Upper lobe of left lung (tissue), 6 donors: ENCODE data around the gene RASAL2. TPM values are rescaled to one million over a fixed set of nuclear protein-coding genes. Genes with fewer than 3 reads are reported as not detected.

ENCODE experiments used
- ATAC-seq, 2 donors: fragments of 200-7000 bp; cut with Tn5 transposase; one replicate each; pipeline ENCODE4 v1.9.1; 2022; ENCODE audit warnings: mild to moderate bottlenecking in 2 of 2, moderate library complexity in 2 of 2; ENCODE audit not compliant: low FRiP score in 2 of 2
- DNase-seq, 2 donors: peaks; one replicate each; pipeline ENCODE4 v3.0.0-alpha.2; 2019 to 2020
- H3K27ac ChIP-seq, 4 donors: fragments of 200-600 bp; sonication (generic); one replicate each; pipeline ENCODE4 v1.5.1; 2016 to 2019
- H3K27me3 ChIP-seq, 4 donors: fragments of 200-600 bp; sonication (generic); one replicate each; pipeline ENCODE4 v1.5.1; 2017 to 2019
- H3K36me3 ChIP-seq, 4 donors: fragments of 200-600 bp; sonication (generic); one replicate each; pipeline ENCODE4 v1.5.1; 2016 to 2019
- H3K4me1 ChIP-seq, 4 donors: fragments of 200-600 bp; sonication (generic); one replicate each; pipeline ENCODE4 v1.5.1; 2018 to 2019
- H3K4me3 ChIP-seq, 4 donors: fragments of 200-600 bp; sonication (generic); one replicate each; pipeline ENCODE4 v1.5.1; 2017 to 2019; ENCODE audit warnings: mild to moderate bottlenecking in 2 of 4, moderate library complexity in 1 of 4
- H3K9me3 ChIP-seq, 4 donors: fragments of 200-600 bp; sonication (generic); one replicate each; pipeline ENCODE4 v1.5.1; 2018 to 2019
- CTCF ChIP-seq, 6 experiments: fragments of 450-650 bp in 4 of 6; fragments of 200-600 bp in 2 of 6; sonication (generic) in 2 of 6; IDR thresholded peaks; one replicate each; pipeline ENCODE4 v1.5.1; 2016 to 2019; ENCODE audit warnings: antibody characterized with exemption in 6 of 6
- EP300 ChIP-seq, 4 donors: sonication (generic); formaldehyde crosslinking; IDR thresholded peaks; one replicate each; pipeline ENCODE4 v1.5.1; 2017; ENCODE audit warnings: antibody characterized with exemption in 4 of 4, control low read depth in 2 of 4
- POLR2A ChIP-seq, 4 donors: fragments of 450-650 bp; IDR thresholded peaks; one replicate each; pipeline ENCODE4 v1.5.1; 2016 to 2017; ENCODE audit warnings: antibody characterized with exemption in 4 of 4, mild to moderate bottlenecking in 2 of 4
- POLR2AphosphoS5 ChIP-seq, 2 donors: sonication (generic); formaldehyde crosslinking; IDR thresholded peaks; one replicate each; pipeline ENCODE4 v1.5.1; 2017; ENCODE audit warnings: antibody characterized with exemption in 2 of 2
- WGBS, 2 donors: methylation state at CpG; one replicate each; pipeline ENCODE4 v1.1.5; 2017 to 2018; 5-methylcytosine and 5-hydroxymethylcytosine counted together
- total RNA-seq, 6 donors: library from RNA; depleted of rRNA in 4 of 6; stranded (reverse); fragments of >200 nt in 4 of 6; gene quantifications; one replicate each; pipeline versions ENCODE4 v1.1.0 to v1.2.1, GENCODE V29; 2016 to 2021
- donor health status: DM: no; HTN: no; CAD: no; lungs with moderate emphysema.
- donor health status: DM: no; HTN: yes; CAD: no; lungs with severe emphysema.

The RASAL2 gene
- total RNA-seq, 6 donors from 2014 or later = 24.7 to 59.0 (median 41.6) TPM

GRCh38 chr1:178278916-178279686 lies 185.2 kb downstream of the RASAL2 start:
- WGBS, 2 donors = 75 to 76% methylated on average over 1 of the region's 1 CpG
- H3K36me3 ChIP-seq = no peaks in the 10 kb centered on the region

GRCh38 chr1:178282949-178283367 lies 189.1 kb downstream of the RASAL2 start:
- ATAC-seq (peak in 1 of 2 donors; percentile 68), DNase-seq (no peak)
- Histone ChIP-seq H3K27me3 (no peaks in the 10 kb centered on the region), H3K9me3 (no peaks in the 10 kb centered on the region), H3K4me1 (peaks cover 26 to 38% (median 32%) of the 10 kb centered on the region in 4 donors), H3K36me3 (peaks cover 0 to 5% (median 0%) of the 10 kb centered on the region in 4 donors), H3K4me3 (no peak overlapping the region), H3K27ac (no peak overlapping the region)
- WGBS, 2 donors = 19 to 20% methylated on average over 3 of the region's 3 CpGs
- TF ChIP-seq EP300 (IDR thresholded peaks at IDR 0.05) (no peak), CTCF (IDR thresholded peaks at IDR 0.05) (peak in 2 of 6 experiments; percentile 40 to 43), POLR2AphosphoS5 (IDR thresholded peaks at IDR 0.05) (no peak), POLR2A (IDR thresholded peaks at IDR 0.05) (no peak)

More at GRCh38 chr1:178278916-178279686, 185.2 kb downstream of the RASAL2 start:
- no peaks in the 10 kb centered on the region for H3K9me3 ChIP-seq
- ATAC-seq (no peak), DNase-seq (no peak)
- no peak overlapping the region for H3K4me3 ChIP-seq
- TF ChIP-seq POLR2AphosphoS5 (IDR thresholded peaks at IDR 0.05) = no peak
- TF ChIP-seq CTCF (IDR thresholded peaks at IDR 0.05) = no peak
- TF ChIP-seq EP300 (IDR thresholded peaks at IDR 0.05) = no peak
- no peak for TF ChIP-seq POLR2A (IDR thresholded peaks at IDR 0.05)
- no peak overlapping the region for H3K27ac ChIP-seq
- H3K27me3 ChIP-seq = no peaks in the 10 kb centered on the region
- H3K4me1 ChIP-seq = peaks cover 26 to 46% (median 36%) of the 10 kb centered on the region in 4 donors

- peak in 1 of 2 donors; percentile 30 for DNase-seq
- TF ChIP-seq POLR2AphosphoS5 (IDR thresholded peaks at IDR 0.05) = no peak
- no peak for TF ChIP-seq CTCF (IDR thresholded peaks at IDR 0.05)
- TF ChIP-seq EP300 (IDR thresholded peaks at IDR 0.05) = no peak
- no peak for TF ChIP-seq POLR2A (IDR thresholded peaks at IDR 0.05)
- H3K9me3 ChIP-seq = no peaks in the 10 kb centered on the region
Observed at GRCh38 chr1:178283409-178283808, 189.5 kb downstream of the RASAL2 start.

GRCh38 chr1:178284058-178284457 lies 190.2 kb downstream of the RASAL2 start:
- H3K27me3 ChIP-seq = no peaks in the 10 kb centered on the region
- no peak overlapping the region for H3K4me3 ChIP-seq
- peaks cover 0 to 6% (median 0%) of the 10 kb centered on the region in 4 donors for H3K36me3 ChIP-seq
- H3K27ac ChIP-seq = peak overlapping the region in 1 of 4 donors; percentile 23
- WGBS, 2 donors = 34 to 43% methylated on average over 3 of the region's 3 CpGs
- H3K9me3 ChIP-seq = no peaks in the 10 kb centered on the region
- DNase-seq = no peak
- peaks cover 19 to 35% (median 29%) of the 10 kb centered on the region in 4 donors for H3K4me1 ChIP-seq
- peak in 1 of 2 donors; percentile 55 for ATAC-seq
- TF ChIP-seq CTCF (IDR thresholded peaks at IDR 0.05) = no peak
- TF ChIP-seq EP300 (IDR thresholded peaks at IDR 0.05) = no peak
- no peak for TF ChIP-seq POLR2A (IDR thresholded peaks at IDR 0.05)
- TF ChIP-seq POLR2AphosphoS5 (IDR thresholded peaks at IDR 0.05) = no peak

More at GRCh38 chr1:178283409-178283808, 189.5 kb downstream of the RASAL2 start:
- H3K27me3 ChIP-seq = no peaks in the 10 kb centered on the region
- peaks cover 26 to 36% (median 32%) of the 10 kb centered on the region in 4 donors for H3K4me1 ChIP-seq
- ATAC-seq = peak in 1 of 2 donors; percentile 54
- H3K4me3 ChIP-seq = no peak overlapping the region
- no peak overlapping the region for H3K27ac ChIP-seq
- H3K36me3 ChIP-seq = peaks cover 0 to 6% (median 0%) of the 10 kb centered on the region in 4 donors
- 47 to 50% methylated on average over 5 of the region's 5 CpGs for WGBS, 2 donors
